ENCODE measurements around the gene ADAM11.
"Not testable (repeated sequence)": the region's sequence is repeated elsewhere in the genome, so short reads cannot be mapped to it uniquely, and the experiment has no call there.

ADAM11 gene

DNA sequence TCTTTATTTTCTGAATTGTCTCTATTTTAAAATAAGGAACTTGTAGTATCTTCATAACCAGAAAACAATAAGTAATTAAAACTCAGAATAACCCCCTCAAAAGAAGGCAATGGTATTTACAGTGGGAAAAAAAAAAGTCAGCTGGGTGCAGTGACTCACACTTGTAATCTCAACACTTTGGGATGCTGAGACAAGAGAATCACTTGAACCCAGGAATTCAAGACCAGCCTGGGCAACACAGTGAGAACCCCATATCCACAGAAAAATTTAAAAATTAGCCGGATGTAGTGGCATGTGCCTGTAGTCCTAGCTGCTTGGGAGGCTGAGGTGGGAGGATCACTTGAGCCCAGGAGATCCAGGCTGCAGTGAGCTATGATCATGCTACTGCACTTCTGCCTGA, 33.5 kb downstream of the ADAM11 start:
- H3K4me3 ChIP-seq (ENCODE audit: low read length) = no peak overlapping the region
- TF ChIP-seq ZNF274 (IDR thresholded peaks at IDR 0.05; ENCODE audit: low read depth, low read length) = no peak

DNA sequence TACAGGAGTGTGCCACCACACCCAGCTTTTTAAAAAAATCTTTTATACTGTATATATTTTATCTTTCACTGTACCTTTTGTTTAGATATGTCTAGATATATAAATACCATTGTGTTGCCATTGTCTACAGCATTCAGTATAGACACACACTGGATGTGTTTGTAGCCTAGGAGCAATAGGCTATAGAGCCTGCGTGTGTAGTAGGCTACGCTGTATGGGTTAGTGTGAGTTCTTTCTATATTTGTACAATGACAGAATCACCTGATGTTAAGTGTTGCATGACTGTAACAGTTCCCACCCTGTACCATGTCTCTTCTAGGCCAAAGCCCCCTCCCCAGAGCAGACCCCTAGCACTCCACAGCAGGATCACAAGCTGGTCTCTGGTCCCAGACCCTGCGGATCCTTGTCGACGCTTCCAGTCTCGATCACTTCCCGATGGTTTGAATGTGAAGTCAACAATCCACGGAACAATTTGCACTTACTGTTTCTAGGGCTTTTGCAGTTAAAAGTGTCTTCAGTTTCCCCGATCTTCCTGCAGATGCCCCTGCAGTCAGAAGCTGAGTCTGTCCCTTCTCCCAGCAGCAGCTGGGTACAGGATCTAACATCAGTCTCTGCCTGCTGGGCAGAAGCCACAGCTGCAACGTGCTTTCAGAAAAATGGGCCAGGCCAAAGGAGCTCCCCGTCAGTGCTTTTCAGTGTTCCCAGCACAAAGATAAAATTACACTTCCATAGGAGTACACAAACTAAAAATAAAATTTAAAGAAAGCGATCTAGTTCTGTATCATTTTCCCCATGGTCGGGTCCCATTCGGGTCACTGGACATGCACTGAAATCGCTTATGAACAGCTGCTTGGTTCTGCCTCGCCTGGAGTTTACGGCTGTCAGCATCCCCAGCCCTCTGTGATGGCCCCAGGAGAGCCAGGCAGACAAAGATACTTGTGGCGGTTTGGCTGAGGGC, 35.4 kb downstream of the ADAM11 start:
- H3K4me3 ChIP-seq (ENCODE audit: low read length) = no peak overlapping the region
- no peak for TF ChIP-seq ZNF274 (IDR thresholded peaks at IDR 0.05; ENCODE audit: low read depth, low read length)

DNA sequence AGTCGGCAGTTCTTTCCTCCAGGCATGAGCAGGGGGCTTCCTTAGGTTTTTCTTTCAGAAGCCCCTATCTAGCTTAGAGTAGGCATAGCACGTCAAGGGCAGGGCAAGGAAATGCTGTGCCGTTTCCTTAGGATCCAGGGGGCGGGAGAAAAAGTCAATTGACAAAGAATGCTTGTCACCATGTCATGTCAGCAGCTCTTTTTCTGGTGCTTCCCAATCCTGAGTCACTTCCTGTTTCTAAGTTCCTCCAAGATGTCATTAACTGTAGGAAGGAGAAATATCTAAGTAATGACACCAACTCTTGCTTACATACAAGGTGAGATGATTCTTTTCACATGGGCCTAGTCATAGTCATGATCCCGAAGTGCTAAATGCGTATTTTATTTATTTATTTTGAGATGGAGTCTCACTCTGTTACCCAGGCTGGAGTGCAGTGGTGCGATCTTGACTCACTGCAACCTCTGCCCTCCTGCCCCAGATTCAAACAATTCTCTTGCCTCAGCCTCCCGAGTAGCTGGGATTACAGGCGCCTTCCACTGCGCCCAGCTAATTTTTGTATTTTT, 36.1 kb downstream of the ADAM11 start:
- TF ChIP-seq ZNF274 (IDR thresholded peaks at IDR 0.05; ENCODE audit: low read depth, low read length) = no peak
- H3K4me3 ChIP-seq (ENCODE audit: low read length) = no peak overlapping the region

DNA sequence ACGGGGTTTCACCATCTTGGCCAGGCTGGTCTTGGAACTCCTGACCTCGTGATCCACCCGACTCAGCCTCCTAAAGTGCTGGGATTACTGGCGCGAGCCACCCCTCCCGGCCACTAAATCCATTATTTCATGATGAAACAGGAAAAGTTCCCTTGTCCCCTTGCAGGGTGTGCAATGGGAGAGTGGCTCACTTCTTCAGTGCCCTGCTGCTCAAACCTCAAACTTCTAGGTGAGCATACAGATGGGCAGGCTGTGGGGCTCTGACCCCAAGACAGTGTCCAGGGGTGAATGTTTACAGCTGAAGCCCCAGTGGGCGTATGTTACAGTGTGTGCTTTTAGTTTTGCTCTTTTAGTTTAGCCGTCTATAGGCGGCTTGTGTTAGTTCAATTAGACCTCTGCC, 36.6 kb downstream of the ADAM11 start:
- H3K4me3 ChIP-seq (ENCODE audit: low read length) = no peak overlapping the region
- TF ChIP-seq ZNF274 (IDR thresholded peaks at IDR 0.05; ENCODE audit: low read depth, low read length) = no peak

DNA sequence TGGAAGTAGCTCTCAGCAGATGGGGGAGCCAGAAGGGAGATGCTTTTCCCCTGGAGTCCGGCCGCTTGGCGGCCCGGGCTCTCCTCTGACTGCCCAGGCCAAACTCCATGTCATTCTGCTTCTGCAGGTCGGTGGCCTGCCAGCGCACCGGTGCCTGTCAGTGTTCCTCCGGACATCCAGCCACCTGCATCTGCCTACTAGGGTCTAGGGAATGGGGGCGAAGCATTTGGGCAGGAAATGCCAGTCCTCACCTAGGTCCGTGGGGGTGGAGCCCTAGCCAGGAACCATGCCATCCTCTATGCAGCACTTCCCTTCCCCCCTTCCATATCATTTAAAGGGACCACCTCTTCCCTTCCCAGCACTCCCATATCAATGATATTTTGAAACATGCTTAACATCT, 37.1 kb downstream of the ADAM11 start:
- no peak overlapping the region for H3K4me3 ChIP-seq (ENCODE audit: low read length)
- TF ChIP-seq ZNF274 (IDR thresholded peaks at IDR 0.05; ENCODE audit: low read depth, low read length) = no peak

DNA sequence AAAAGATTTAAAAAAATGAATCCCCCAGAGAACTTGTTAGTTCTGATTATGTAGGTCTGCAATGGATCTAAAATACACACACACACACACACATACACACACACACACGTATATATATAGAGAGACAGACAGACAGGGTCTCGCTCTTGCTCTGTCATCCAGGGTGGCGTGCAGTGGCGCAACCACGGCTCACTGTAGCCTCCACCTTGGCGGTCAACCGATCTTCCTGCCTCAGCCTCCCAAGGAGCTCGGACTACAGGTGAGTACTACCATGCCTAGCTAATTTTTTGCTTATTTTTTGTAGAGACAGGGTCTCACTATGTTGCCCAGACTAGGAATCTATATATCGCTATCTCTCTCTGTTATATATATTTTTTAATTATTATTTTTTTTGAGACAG, 37.9 kb downstream of the ADAM11 start:
- no peak for TF ChIP-seq ZNF274 (IDR thresholded peaks at IDR 0.05; ENCODE audit: low read depth, low read length)
- no peak overlapping the region for H3K4me3 ChIP-seq (ENCODE audit: low read length)

DNA sequence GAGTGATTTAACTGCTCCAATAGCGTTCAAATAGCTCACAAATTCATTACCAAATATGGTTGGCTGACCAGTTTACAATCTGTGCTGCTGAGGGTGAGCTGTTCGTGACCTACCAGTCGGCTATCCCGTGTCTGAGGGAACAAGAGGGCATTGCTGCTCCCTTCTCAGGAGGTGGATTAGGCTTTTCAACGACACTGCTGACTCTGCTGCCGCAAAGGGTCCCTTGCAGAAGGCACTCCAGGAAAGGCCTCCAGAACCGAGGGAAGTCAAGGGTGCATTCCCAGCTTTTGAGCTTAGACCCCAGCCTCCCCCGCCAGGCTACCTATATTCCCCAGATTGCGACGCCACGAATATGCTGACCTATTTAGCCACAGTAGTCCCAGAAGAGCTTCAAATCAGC, 39.0 kb downstream of the ADAM11 start:
- no peak for TF ChIP-seq ZNF274 (IDR thresholded peaks at IDR 0.05; ENCODE audit: low read depth, low read length)

DNA sequence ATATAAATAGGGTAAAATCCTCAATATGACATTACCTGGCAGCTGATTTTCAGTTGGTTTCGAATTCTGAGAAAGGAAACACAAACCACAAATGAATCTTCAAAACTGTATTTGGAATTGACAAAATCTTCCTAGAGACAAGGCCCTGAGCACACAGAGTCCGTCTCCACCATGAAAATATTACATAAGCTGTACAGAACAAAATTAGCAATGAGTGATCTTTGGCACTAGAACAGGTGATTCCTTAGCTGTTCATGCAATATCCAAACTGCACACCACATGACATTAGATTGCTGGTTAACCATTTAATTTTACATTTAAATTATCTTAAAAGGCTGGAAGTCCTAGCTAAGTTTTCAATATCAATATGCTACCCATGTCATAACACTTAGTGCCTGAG, 39.6 kb downstream of the ADAM11 start:
- H3K4me3 ChIP-seq (ENCODE audit: low read length) = no peak overlapping the region
- no peak for TF ChIP-seq ZNF274 (IDR thresholded peaks at IDR 0.05; ENCODE audit: low read depth, low read length)

More for the DNA sequence above, 39.0 kb downstream of the ADAM11 start:
- H3K4me3 ChIP-seq (ENCODE audit: low read length) = no peak overlapping the region

DNA sequence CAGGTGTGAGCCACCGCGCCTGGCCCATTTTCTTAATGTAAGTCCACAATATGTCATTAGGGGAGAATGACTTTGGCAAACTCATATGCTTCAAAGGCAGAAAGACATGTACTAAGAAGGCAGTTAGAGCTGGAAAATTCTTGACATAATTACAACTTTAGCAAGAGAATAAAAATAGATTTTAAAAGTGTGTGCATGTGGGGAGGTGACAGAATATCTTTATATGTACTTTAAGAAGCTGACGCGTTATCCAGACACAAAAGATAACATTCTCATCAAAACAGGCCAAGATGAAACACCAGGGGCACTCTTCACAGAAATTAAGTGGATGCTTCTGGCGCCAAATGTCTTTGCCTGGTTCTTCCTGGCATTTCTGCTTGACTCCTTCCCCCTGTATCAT, 43.1 kb downstream of the ADAM11 start:
- no peak for TF ChIP-seq ZNF274 (IDR thresholded peaks at IDR 0.05; ENCODE audit: low read depth, low read length)

DNA sequence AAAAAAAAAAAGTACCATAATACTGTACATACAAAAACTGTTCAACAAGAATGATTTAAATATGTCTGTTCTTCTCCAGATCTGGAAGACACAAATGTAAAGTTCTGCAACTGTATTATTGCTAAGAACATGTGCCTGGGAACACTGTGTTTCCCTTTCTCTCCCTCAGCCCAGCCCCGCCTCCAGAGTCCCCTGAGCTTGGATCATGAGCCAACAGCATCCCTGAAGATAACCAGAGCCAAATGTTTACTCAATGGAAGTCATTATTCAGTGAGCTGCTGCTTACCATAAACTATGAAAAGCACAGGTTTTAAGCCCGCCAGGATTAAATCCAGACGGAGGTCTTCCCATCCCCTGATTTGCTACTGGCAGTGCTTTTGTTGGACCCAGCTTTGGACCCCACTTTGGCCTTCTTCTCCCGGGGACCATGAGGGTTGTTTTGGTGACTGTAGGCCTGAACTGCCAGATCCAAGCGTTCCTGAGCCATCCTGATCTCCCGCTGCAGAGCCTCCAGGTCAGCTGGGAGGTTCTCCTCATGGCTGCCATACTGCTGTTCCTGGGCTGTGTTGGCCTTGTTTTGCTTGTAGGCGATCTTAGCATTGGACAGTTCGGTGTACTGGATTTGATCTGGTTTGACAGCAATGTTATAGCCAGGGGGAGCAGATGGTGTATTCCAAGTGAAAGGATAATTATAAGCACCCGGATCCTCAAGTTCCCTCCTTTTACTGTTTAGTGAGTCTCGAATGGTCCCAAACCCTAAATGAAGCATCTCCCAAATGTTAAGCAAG, 45.7 kb downstream of the ADAM11 start:
- no peak for TF ChIP-seq ZNF274 (IDR thresholded peaks at IDR 0.05; ENCODE audit: low read depth, low read length)
- no peak overlapping the region for H3K4me3 ChIP-seq (ENCODE audit: low read length)

More for the DNA sequence above, 43.1 kb downstream of the ADAM11 start:
- H3K4me3 ChIP-seq (ENCODE audit: low read length) = no peak overlapping the region

DNA sequence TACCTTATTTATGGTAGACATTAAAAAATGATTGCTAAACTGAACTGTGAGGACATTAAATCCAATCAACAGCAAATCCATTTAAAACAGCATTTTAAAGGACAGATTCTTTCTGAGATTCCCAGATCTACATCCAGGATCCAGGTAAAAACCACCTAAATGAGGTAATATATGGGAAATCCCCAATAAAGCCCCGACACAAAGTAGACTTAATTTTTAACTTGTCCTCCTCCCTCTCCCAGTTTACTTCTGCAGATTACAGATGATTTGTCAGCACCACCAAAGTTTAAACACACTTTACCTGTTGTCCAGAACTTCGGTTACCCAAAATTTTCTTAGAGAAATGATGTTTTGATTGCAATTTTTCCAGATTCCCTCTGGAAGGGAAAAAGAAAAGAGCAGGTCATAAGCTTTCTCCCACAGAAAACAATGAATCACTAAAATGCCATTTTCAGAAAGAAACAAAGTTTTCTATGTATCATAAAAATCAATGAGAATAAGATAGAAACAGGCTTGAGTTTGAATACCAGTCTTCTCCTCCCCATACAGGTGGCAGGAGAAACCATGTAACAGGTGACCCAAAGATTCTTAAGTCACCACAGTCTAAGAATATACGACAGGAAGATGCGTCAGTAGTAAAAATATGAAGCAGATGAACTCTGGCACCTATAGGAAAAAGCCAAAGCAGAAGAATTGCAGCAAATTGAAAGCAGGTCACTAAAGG, 48.5 kb downstream of the ADAM11 start:
- TF ChIP-seq ZNF274 (IDR thresholded peaks at IDR 0.05; ENCODE audit: low read depth, low read length) = no peak
- H3K4me3 ChIP-seq (ENCODE audit: low read length) = no peak overlapping the region

DNA sequence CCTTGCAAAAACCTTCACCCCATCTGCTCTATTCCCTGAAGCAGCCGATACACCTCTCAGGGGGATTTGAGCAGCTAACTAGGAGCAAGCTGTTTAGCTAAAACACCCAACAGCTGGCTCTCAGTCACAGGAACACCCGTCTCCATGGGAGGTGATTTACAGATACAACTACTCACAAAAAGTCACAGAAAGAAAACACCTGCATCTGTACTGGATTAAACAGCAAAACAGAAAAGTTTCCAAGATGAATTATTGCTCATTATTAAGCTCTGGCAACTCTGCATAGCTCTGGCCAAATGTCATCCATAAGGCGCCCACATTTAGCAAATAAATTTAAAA, 49.0 kb downstream of the ADAM11 start:
- TF ChIP-seq ZNF274 (IDR thresholded peaks at IDR 0.05; ENCODE audit: low read depth, low read length) = no peak
- no peak overlapping the region for H3K4me3 ChIP-seq (ENCODE audit: low read length)

DNA sequence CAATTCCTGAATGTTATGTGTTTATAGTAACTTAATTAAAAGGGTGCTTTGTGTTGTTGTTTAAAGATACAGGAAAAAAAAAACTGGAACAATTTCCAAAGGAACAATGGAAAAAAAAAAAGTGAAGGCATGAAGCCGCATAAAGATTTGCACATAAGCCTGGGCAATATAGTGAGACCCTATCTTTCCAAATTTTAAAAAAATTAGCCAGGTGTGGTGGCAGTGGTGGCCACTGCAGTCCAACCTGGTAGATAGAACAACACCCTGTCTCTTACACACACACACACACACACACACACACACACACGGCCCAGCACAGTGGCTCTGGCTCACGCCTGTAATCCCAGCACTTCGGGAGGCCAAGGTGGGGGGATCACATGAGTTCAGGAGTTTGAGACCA, 49.4 kb downstream of the ADAM11 start:
- no peak for TF ChIP-seq ZNF274 (IDR thresholded peaks at IDR 0.05; ENCODE audit: low read depth, low read length)
- H3K4me3 ChIP-seq (ENCODE audit: low read length) = no peak overlapping the region

DNA sequence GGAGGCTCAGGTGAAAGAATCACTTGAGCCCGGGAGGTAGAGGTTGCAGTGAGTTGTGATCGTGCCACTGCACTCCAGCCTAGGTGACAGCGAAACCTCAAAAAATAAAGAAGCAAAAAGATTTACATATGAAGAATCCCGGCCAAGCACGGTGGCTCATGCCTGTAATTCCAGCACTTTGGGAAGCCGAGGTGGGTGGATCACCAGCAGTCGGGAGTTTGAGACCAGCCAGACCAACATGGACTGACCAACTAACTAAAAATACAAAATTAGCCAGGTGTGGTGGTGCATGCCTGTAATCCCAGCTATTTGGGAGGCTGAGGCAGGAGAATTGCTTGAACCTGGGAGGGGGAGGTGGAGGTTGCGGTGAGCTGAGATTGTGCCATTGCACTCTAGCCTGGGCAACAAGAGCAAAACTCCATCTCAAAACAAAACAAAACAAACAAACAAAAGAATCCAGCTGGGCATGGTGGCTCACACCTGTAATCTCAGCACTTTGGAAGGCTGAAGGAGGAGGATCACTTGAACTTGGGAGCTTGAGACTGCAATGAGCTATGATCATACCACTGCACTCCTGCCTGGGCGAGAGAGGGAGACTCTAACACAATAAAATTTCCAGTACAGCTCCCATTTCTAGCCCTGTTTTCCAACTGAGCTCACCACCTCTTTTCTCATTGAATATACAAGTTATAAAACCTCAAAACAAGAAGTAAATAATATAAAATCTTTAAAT, 50.0 kb downstream of the ADAM11 start:
- not testable (repeated sequence) for H3K4me3 ChIP-seq (ENCODE audit: low read length)
